Body of pancreas (tissue), 4 donors: ENCODE results near the gene NRP2.

ENCODE experiments used
- CTCF ChIP-seq, 7 experiments: fragments of 450-650 bp in 4 of 7; fragments of 200-600 bp in 3 of 7; sonication (generic) in 3 of 7; IDR thresholded peaks; one replicate each; pipeline ENCODE4 v1.5.1; 2016 to 2019; ENCODE audit warnings: antibody characterized with exemption in 7 of 7
- POLR2A ChIP-seq, 3 donors: fragments of 450-650 bp; IDR thresholded peaks; one replicate each; pipeline ENCODE4 v1.6.1; 2016; ENCODE audit warnings: antibody characterized with exemption in 3 of 3, mild to moderate bottlenecking in 2 of 3

GRCh38 chr2:205752296-205752820 is 70.1 kb downstream of the NRP2 start:
- TF ChIP-seq CTCF (IDR thresholded peaks at IDR 0.05) (no peak), POLR2A (IDR thresholded peaks at IDR 0.05) (no peak)
